Smooth muscle cell (in vitro differentiated cells): ENCODE measurements around the gene CD2BP2. TPM values are rescaled to one million over a fixed set of nuclear protein-coding genes. Genes with fewer than 3 reads are reported as not detected.
A peak's percentile ranks its signal among the peaks of the same experiment; 100 is the strongest.
"Not testable (repeated sequence)": the region's sequence is repeated elsewhere in the genome, so short reads cannot be mapped to it uniquely, and the experiment has no call there.

ENCODE experiments used
- DNase-seq: peaks from one replicate; lab custom pipeline; 2025; ENCODE audit not compliant: unreplicated experiment; lab: John Stamatoyannopoulos, UW
- H2AFZ ChIP-seq: fragments of 200-600 bp; sonication (generic); 2 replicates; pipeline ENCODE4 v1.6.0; 2016; ENCODE audit warnings: antibody characterized with exemption, low read depth, mild to moderate bottlenecking
- H3F3A ChIP-seq: fragments of 200-600 bp; sonication (generic); 2 replicates; pipeline ENCODE4 v1.6.0; 2017; ENCODE audit warnings: antibody characterized with exemption, low read depth
- H3K27ac ChIP-seq: fragments of 200-600 bp; sonication (generic); 2 replicates; pipeline ENCODE4 v1.5.1; 2016; ENCODE audit warnings: low read depth, mild to moderate bottlenecking
- H3K27me3 ChIP-seq: fragments of 200-600 bp; sonication (generic); 2 replicates; pipeline ENCODE4 v1.6.1; 2016; ENCODE audit warnings: low read depth, mild to moderate bottlenecking
- H3K36me3 ChIP-seq: fragments of 200-600 bp; sonication (generic); 2 replicates; pipeline ENCODE4 v1.5.1; 2016; ENCODE audit warnings: low read depth
- H3K4me1 ChIP-seq: fragments of 200-600 bp; sonication (generic); 2 replicates; pipeline ENCODE4 v1.5.1; 2016; ENCODE audit warnings: low read depth
- H3K4me2 ChIP-seq: fragments of 200-600 bp; sonication (generic); 2 replicates; pipeline ENCODE4 v1.6.0; 2016; ENCODE audit warnings: mild to moderate bottlenecking
- H3K4me3 ChIP-seq: fragments of 200-600 bp; sonication (generic); 2 replicates; pipeline ENCODE4 v1.5.1; 2016; ENCODE audit warnings: mild to moderate bottlenecking
- H3K79me2 ChIP-seq: fragments of 200-600 bp; sonication (generic); 2 replicates; pipeline ENCODE4 v1.6.0; 2016; ENCODE audit warnings: low read depth, mild to moderate bottlenecking
- H3K9ac ChIP-seq: fragments of 200-600 bp; sonication (generic); 2 replicates; pipeline ENCODE4 v1.6.0; 2016; ENCODE audit warnings: low read depth
- H3K9me3 ChIP-seq: fragments of 200-600 bp; sonication (generic); replicated peaks from 2 replicates; pipeline ENCODE4 v1.5.1; 2016; ENCODE audit warnings: low read depth
- H4K20me1 ChIP-seq: fragments of 200-600 bp; sonication (generic); 2 replicates; pipeline ENCODE4 v1.6.0; 2016; ENCODE audit warnings: low read depth
- CTCF ChIP-seq: fragments of 200-600 bp; sonication (generic); IDR thresholded peaks from 2 replicates; pipeline ENCODE4 v1.5.1; 2017; ENCODE audit warnings: borderline replicate concordance, mild to moderate bottlenecking, antibody characterized with exemption; ENCODE audit not compliant: insufficient read depth, poor library complexity, severe bottlenecking
- WGBS: methylation state at CpG from one replicate; pipeline ENCODE4 v1.1.7; 2016; ENCODE audit warnings: low lambda C conversion rate; 5-methylcytosine and 5-hydroxymethylcytosine counted together
- polyA plus RNA-seq: library from polyadenylated mRNA; unstranded; fragments of >200 nt; fragmentation: Nextera tagmentation; extraction: Ambion mirVana; gene quantifications from 2 replicates; pipeline ENCODE4 v1.2.1, GENCODE V29; 2016
- total RNA-seq: library from RNA; depleted of rRNA; stranded (reverse); fragments of >200 nt; gene quantifications from 2 replicates; pipeline ENCODE4 v1.2.3, GENCODE V29; 2014

Gene CD2BP2
- total and polyA plus RNA-seq, 2 experiments from 2014 or later: 30.3 to 42.0 TPM

GRCh38 chr16:30398661-30399434 is 43.7 kb upstream of the CD2BP2 start:
- peak overlapping the region; percentile 87 for H3K4me2 ChIP-seq
- H3F3A ChIP-seq: peaks cover 43% of the 10 kb centered on the region
- no peak for DNase-seq
- H3K27me3 ChIP-seq: no peaks in the 10 kb centered on the region
- peak overlapping the region; percentile 96 for H3K27ac ChIP-seq
- H3K36me3 ChIP-seq: no peaks in the 10 kb centered on the region
- H2AFZ ChIP-seq: no peak overlapping the region
- H4K20me1 ChIP-seq: no peaks in the 10 kb centered on the region
- no peak overlapping the region for H3K9ac ChIP-seq
- H3K79me2 ChIP-seq: peaks cover 28% of the 10 kb centered on the region
- 77% methylated on average over 23 of the region's 23 CpGs for WGBS
- peaks cover 28% of the 10 kb centered on the region for H3K4me1 ChIP-seq
- TF ChIP-seq CTCF: no peak
- H3K9me3 ChIP-seq: no peaks in the 10 kb centered on the region
- H3K4me3 ChIP-seq: no peak overlapping the region

DNA sequence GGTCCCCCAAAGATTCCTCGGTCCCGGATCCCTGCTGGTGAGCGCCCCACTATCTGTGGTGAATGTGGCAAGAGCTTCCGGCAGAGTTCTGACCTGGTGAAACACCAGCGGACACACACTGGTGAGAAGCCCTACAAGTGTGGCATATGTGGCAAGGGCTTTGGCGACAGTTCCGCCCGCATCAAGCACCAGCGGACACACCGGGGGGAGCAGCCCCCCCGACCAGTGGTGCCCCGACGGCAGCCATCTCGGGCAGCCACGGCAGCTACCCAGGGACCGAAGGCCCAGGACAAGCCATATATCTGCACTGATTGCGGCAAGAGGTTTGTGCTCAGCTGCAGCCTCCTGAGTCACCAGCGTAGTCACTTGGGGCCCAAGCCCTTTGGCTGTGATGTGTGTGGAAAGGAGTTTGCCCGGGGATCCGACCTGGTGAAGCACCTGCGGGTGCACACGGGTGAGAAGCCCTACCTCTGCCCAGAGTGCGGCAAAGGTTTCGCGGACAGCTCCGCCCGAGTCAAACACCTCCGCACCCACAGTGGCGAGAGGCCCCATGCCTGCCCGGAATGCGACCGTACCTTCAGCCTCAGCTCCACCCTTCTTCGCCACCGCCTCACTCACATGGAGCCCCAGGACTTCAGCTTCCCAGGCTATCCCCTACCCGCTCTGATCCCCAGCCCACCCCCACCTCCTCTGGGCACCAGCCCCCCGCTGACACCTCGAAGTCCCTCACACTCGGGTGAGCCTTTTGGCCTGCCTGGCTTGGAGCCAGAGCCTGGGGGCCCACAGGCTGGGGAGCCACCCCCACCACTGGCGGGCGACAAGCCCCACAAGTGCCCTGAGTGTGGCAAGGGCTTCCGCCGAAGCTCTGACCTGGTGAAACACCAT is 42.9 kb upstream of the CD2BP2 start:
- no peak for DNase-seq
- no peak overlapping the region for H3K4me3 ChIP-seq
- peaks cover 43% of the 10 kb centered on the region for H3F3A ChIP-seq
- H3K9me3 ChIP-seq: no peaks in the 10 kb centered on the region
- H3K27me3 ChIP-seq: no peaks in the 10 kb centered on the region
- no peak overlapping the region for H3K4me2 ChIP-seq
- TF ChIP-seq CTCF: no peak
- 92% methylated on average over 37 of the region's 42 CpGs for WGBS
- H2AFZ ChIP-seq: no peak overlapping the region
- H3K27ac ChIP-seq: peak overlapping the region; percentile 96
- no peak overlapping the region for H3K9ac ChIP-seq
- no peaks in the 10 kb centered on the region for H3K36me3 ChIP-seq
- H3K4me1 ChIP-seq: peaks cover 32% of the 10 kb centered on the region
- H3K79me2 ChIP-seq: peaks cover 28% of the 10 kb centered on the region
- H4K20me1 ChIP-seq: no peaks in the 10 kb centered on the region

DNA sequence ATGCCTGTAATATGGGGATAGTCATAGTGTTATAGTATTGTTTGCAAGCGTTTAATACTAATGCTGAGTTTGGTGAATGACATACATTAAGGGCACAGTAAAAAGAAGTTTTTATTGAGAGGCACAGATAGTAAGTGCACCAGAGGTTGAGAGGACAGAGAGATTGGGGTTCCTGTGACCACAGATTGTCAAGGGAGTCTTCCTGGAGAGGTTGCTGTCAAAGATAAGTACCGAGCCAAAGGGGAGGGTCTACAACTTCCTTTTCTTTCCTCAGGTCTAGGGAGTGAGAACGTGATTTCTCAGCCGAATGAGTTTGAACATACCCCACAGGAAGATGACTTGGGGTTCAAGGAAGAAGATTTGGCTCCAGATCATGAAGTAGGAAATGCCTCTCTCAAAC is 41.9 kb upstream of the CD2BP2 start:
- no peak overlapping the region for H2AFZ ChIP-seq
- H3K9me3 ChIP-seq: no peaks in the 10 kb centered on the region
- DNase-seq: no peak
- no peak overlapping the region for H3K4me3 ChIP-seq
- peaks cover 32% of the 10 kb centered on the region for H3K4me1 ChIP-seq
- no peak overlapping the region for H3K27ac ChIP-seq
- no peaks in the 10 kb centered on the region for H3K27me3 ChIP-seq
- H3K36me3 ChIP-seq: no peaks in the 10 kb centered on the region
- peaks cover 43% of the 10 kb centered on the region for H3F3A ChIP-seq
- TF ChIP-seq CTCF: no peak
- H3K9ac ChIP-seq: no peak overlapping the region
- WGBS: 95% methylated on average over 4 of the region's 4 CpGs
- H4K20me1 ChIP-seq: no peaks in the 10 kb centered on the region
- H3K4me2 ChIP-seq: no peak overlapping the region
- H3K79me2 ChIP-seq: peaks cover 28% of the 10 kb centered on the region

DNA sequence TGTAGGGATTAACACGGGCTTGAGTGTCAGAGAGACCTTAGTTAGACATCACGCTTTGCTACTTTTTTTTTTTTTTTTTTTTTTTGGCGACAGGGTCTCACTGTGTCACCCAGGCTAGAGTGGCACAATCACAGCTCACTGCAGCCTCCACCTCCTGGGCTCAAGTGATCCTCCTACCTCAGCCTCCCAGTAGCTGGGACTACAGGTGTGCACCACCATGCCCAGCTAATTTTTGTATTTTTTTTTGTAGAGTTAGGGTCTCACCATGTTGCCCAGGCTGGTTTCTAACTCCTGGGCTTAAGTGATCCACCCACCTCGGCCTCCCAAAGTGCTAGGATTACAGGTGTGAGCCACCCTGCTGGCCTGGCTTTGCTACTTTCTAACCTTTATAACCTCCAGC is 41.5 kb upstream of the CD2BP2 start:
- not testable (repeated sequence) for H3K9ac ChIP-seq, H3K27me3 ChIP-seq, H3K27ac ChIP-seq, DNase-seq, H4K20me1 ChIP-seq, H3K36me3 ChIP-seq, H2AFZ ChIP-seq, H3K9me3 ChIP-seq
- Histone ChIP-seq H3K79me2 (peaks cover 28% of the 10 kb centered on the region), H3K4me3 (peak overlapping the region; percentile 95), H3K4me1 (peaks cover 32% of the 10 kb centered on the region), H3F3A (peaks cover 38% of the 10 kb centered on the region), H3K4me2 (peak overlapping the region; percentile 96)
- WGBS: 88% methylated on average over 3 of the region's 4 CpGs
